Measurements from ENCODE around the gene FADS6. TPM values are rescaled to one million over a fixed set of nuclear protein-coding genes. Genes with fewer than 3 reads are reported as not detected.

The FADS6 gene, protein sequence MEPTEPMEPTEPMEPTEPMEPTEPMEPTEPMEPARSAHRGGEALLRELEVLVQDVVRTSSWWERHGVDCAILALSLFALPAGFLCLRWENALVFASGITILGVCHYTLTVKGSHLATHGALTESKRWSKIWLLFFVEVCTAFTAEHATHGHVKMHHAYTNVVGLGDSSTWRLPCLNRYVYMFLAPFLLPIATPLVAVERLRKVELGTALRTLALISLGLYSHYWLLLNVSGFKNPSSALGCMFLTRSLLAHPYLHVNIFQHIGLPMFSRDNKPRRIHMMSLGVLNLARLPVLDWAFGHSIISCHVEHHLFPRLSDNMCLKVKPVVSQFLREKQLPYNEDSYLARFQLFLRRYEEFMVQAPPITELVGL
- not detected in 2 replicates for total RNA-seq
- not detected for polyA plus RNA-seq (2012)

- no peak for DNase-seq (ENCODE audit: low read depth)
Observed at GRCh38 chr17:74892974-74893911, at the start of gene FADS6. Gene FADS6, minus strand, starts transcription at chr17:74893633. Its CDS starts 38 bp downstream, at chr17:74893595.

- no peak for DNase-seq (ENCODE audit: low read depth)
Observed at GRCh38 chr17:74941128-74941725, 47.8 kb upstream of the FADS6 start.

DNA sequence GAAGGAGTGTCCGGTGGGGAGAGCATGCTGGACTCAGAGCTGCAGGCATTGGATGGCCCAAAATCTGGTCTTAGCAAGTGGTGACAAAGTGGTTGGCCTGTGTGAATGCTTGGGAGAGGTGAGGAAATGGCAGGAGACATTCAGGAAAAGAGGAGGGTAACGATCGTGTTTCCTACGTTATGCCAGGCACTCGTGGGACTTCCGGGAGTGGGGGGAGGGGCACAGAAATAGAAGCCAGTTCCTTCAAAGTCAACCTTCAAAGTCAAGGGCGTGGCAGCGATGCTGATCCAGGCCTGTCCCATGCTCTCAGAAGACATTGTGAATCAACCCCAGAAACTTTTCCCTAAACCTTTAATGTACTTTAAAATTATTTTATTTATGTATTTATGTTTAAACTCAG, 46.1 kb upstream of the FADS6 start:
- DNase-seq (ENCODE audit: low read depth): no peak

DNA sequence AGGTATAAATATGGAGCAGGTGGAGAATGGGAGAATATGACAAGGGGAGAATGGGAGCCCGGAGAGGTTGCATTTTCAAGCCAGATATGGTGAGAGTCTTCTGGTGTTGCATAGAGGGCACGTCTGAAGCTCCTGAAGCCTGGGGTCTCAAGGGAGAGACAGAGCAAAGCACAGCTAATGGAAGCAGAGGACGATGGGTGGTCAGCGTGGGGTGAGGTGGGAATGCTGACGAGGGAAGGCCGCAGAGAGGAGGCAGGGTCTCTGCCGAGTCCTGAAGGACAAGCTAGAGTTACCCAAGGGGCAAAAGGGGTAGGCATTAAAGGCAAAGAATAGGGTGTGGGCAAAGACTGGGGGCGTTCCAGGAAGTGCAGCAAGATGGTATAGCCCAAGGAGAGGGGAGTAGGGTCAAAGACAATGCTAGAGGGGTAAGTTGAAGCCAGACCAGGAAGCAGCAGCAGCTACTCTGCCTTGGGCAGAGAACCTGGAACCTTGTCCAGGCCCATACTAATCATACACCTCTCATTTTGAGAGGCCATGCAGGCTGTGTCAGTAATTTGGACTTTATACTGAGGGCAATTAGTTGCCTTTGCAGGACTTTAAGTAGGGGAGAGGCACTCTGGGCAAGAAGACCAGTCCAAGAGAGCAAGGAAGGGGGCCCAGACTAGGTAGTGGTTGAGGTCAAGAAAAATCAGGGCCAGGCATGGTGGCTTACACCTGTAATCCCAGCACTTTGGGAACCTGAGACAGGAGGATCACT, 44.9 kb upstream of the FADS6 start:
- no peak for DNase-seq (ENCODE audit: low read depth)

DNA sequence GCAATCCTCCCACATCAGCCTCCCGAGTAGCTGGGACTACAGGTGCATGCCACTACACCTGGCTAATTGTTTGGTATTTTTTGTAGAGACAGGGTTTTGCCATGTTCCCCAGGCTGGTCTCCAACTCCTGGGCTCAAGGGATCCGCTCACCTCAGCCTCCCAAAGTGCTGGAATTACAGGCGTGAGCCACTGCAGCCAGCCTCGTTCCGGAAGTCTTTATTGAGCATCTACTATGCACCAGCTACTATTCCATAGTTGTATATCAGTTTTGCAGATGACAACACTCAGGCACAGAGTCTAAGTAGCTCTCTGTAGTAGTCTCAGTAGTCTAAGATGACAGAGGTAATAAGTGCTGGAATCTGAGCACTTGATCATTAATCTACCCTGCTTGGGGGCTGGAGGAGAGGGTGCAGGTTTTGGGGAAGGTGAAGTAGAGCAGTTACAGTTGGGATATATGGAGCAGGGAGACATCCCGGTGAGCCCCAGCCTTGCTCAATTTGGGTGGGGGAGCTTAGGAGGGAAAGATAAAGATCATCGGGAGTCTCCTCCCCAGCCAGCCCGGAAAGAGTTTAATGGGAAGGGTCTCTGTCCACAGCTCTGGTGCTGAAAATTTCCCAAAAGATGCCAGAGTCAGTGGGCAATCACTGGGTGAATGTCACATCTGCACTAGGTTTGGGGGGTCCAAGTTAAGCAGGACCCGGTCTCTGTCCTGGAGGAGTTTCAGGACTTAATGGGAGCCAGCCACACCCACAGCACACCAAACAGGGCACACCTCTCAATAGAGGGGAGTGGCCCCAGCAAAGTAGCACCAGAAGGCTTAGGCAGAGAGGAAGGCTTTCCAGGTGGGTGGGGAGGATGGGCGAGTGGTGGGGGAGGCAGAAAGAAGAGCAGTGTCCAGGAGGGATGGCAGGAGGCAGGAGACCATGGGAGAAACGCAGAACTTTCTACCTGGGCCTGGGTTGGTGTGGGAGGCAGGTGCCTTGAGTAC, 43.9 kb upstream of the FADS6 start:
- no peak for DNase-seq (ENCODE audit: low read depth)

GRCh38 chr17:74936470-74936799, 43.0 kb upstream of the FADS6 start:
- DNase-seq (ENCODE audit: low read depth): no peak

DNA sequence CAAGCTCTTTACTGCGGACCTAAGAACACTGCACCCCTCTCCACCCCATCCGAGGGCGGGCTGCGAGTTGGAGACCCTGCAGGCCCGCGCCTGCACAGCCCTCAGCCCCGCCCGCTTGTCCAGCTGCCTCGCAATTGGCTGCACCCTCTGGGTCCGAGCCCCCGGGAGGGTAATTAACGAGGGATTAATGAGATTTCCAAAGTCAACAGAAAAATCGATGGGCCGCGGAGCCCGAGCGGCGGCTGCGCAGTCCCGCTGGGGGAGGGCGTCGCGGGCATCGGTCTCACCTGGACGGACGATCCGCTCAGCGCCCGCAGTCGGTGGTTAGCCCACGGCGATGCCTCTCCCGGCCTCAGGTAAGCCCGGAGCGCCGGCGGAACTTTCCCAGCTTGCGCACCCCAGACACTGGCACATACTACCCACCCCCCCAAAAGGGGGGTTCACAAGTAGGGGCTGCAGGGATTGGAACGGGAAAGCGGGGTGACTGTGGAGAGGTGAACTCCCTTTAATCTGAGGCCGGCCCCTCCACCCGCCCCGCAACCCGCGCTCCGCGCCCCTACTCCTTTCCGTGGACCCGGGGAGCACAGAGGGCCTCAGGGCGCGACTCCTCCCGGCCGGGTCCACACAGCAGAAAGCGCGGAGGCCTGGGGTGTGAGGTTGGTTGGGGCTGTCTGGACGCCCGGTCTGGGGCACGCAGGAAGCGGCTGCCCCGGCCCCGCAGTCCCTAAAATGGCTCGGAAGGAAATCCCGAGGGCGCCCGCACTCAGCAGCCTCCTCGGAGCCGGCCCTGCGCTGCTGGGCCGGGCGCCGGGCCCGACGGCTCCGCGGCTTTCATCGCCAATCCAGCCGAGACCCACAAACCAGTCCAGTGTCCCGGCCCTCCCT, 42.4 kb upstream of the FADS6 start, which contains the start of gene OTOP3:
Gene OTOP3, plus strand, starts transcription at position 314 of the 885 bp plus-strand sequence. Its CDS starts 24 bp downstream, at position 338.
- DNase-seq (ENCODE audit: low read depth): no peak

- no peak for DNase-seq (ENCODE audit: low read depth)
Observed at GRCh38 chr17:74935048-74935447, 41.6 kb upstream of the FADS6 start.

DNA sequence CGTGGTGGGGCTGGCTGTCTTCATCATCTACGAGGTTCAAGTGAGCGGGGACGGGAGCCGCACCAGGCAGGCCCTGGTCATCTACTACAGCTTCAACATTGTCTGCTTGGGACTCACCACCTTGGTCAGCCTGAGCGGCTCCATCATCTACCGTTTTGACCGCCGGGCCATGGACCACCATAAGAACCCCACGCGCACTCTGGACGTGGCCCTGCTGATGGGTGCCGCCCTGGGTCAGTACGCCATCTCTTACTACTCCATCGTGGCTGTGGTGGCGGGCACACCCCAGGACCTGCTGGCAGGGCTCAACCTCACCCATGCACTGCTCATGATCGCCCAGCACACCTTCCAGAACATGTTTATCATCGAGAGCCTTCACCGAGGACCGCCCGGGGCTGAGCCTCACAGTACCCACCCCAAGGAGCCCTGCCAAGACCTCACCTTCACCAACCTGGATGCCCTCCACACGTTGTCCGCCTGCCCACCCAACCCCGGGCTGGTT, 37.2 kb upstream of the FADS6 start:
- no peak for DNase-seq (ENCODE audit: low read depth)

- no peak for DNase-seq (ENCODE audit: low read depth)
Observed at GRCh38 chr17:74928786-74929185, 35.4 kb upstream of the FADS6 start.

DNA sequence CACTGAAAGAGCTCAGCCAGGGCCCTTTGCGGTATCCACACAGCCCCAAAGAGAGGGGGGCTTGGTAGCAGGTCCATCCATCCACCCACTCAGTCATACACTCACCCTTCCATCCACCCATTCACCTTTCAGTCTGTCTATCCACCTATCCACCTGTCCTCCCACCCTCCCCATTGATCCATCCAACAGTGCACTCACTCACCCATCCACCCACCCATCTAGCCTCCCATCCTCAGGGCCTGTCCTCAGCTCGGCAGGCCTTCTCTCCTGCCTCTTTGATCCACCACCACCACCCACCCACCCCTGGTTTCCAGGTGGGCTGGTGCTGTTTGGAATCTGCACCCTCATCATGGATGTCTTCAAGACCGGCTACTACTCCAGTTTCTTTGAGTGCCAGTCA, 31.8 kb upstream of the FADS6 start:
- DNase-seq (ENCODE audit: low read depth): no peak

DNA sequence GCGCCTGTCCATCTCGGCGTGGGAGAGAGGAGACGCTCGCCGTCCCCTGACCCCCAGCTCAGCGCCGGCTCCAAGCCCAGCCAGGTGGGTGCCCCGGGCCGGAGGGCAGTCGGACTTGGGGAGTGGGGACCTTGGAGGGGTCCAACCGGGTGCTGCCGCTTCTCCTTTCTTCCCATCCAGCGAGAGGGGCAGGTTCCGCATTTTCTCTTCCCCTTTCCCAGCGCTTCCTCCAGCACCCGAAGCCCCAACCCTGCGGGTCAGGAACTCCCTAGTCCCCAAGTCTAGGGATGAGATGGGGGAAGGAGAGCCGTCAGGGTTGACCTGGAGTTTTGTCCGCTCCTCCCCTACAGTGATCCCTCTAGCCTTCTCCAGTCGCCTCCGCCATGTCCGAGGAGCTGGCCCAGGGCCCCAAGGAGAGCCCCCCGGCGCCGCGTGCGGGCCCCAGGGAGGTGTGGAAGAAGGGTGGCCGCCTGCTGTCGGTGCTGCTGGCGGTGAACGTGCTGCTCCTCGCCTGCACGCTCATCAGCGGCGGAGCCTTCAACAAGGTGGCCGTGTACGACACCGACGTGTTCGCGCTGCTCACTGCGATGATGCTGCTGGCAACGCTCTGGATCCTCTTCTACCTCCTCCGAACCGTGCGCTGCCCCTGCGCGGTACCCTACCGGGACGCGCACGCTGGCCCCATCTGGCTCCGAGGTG, 31.0 kb upstream of the FADS6 start, which contains the start of gene OTOP2:
Gene OTOP2, plus strand, starts transcription at position 24 of the 699 bp plus-strand sequence. Its CDS starts 360 bp downstream, at position 384.
- DNase-seq (ENCODE audit: low read depth): no peak

- DNase-seq (ENCODE audit: low read depth): peak; percentile 24
Observed at GRCh38 chr17:74923538-74924249, 30.3 kb upstream of the FADS6 start.

GRCh38 chr17:74922694-74923537, 29.5 kb upstream of the FADS6 start, which contains the start of gene USH1G:
Gene USH1G, minus strand, starts transcription at chr17:74923255. Its CDS starts 182 bp downstream, at chr17:74923073.
- DNase-seq (ENCODE audit: low read depth): peak; percentile 10

- DNase-seq (ENCODE audit: low read depth): no peak
Observed at GRCh38 chr17:74922172-74922571, 28.7 kb upstream of the FADS6 start.

GRCh38 chr17:74921769-74922168, 28.3 kb upstream of the FADS6 start:
- no peak for DNase-seq (ENCODE audit: low read depth)

All from myocyte (in vitro differentiated cells).